ENCODE results near the gene ARL3.

Gene ARL3

GRCh38 chr10:102645741-102646609 lies 68.2 kb downstream of the ARL3 start:
- Histone ChIP-seq H3K4me3 (ENCODE audit: low read depth, low read length) (peak overlapping the region; percentile 85), H3K27me3 (ENCODE audit: insufficient read depth, low read depth, severe bottlenecking) (no peaks in the 10 kb centered on the region), H3K36me3 (peaks cover 16% of the 10 kb centered on the region), H3K9me3 (ENCODE audit: severe bottlenecking) (no peaks in the 10 kb centered on the region), H3K27ac (peak overlapping the region; percentile 95)
- no peak for TF ChIP-seq CTCF (IDR thresholded peaks at IDR 0.05; ENCODE audit: low read depth, low read length)
- peak; percentile 62 for DNase-seq

- H3K9me3 ChIP-seq (ENCODE audit: severe bottlenecking): no peaks in the 10 kb centered on the region
- TF ChIP-seq CTCF (IDR thresholded peaks at IDR 0.05; ENCODE audit: low read depth, low read length): no peak
- no peaks in the 10 kb centered on the region for H3K27me3 ChIP-seq (ENCODE audit: insufficient read depth, low read depth, severe bottlenecking)
- H3K27ac ChIP-seq: peak overlapping the region; percentile 95
- peaks cover 16% of the 10 kb centered on the region for H3K36me3 ChIP-seq
- peak overlapping the region; percentile 85 for H3K4me3 ChIP-seq (ENCODE audit: low read depth, low read length)
- DNase-seq: peak; percentile 24
Measured at GRCh38 chr10:102645388-102645740, 68.8 kb downstream of the ARL3 start.

GRCh38 chr10:102644646-102645387 lies 69.4 kb downstream of the ARL3 start:
- H3K9me3 ChIP-seq (ENCODE audit: severe bottlenecking): no peaks in the 10 kb centered on the region
- H3K36me3 ChIP-seq: peaks cover 16% of the 10 kb centered on the region
- peak; percentile 89 for DNase-seq
- H3K27ac ChIP-seq: peak overlapping the region; percentile 95
- peak; percentile 87 for TF ChIP-seq CTCF (IDR thresholded peaks at IDR 0.05; ENCODE audit: low read depth, low read length)
- no peaks in the 10 kb centered on the region for H3K27me3 ChIP-seq (ENCODE audit: insufficient read depth, low read depth, severe bottlenecking)
- peak overlapping the region; percentile 85 for H3K4me3 ChIP-seq (ENCODE audit: low read depth, low read length)

GRCh38 chr10:102644066-102644645 lies 70.0 kb downstream of the ARL3 start, which contains the start of gene TRIM8:
TSS of gene TRIM8 (plus strand) at chr10:102644479. CDS start at chr10:102644618, 139 bp downstream.
- H3K4me3 ChIP-seq (ENCODE audit: low read depth, low read length): peak within 1 kb of the TSS; percentile 85
- peak within 1 kb of the TSS; percentile 95 for H3K27ac ChIP-seq
- no peak for TF ChIP-seq CTCF (IDR thresholded peaks at IDR 0.05; ENCODE audit: low read depth, low read length)
- no peaks in the 10 kb centered on the region for H3K9me3 ChIP-seq (ENCODE audit: severe bottlenecking)
- H3K36me3 ChIP-seq: peaks cover 16% of the 10 kb centered on the region
- DNase-seq: peak; percentile 44
- no peaks in the 10 kb centered on the region for H3K27me3 ChIP-seq (ENCODE audit: insufficient read depth, low read depth, severe bottlenecking)

- no peaks in the 10 kb centered on the region for H3K27me3 ChIP-seq (ENCODE audit: insufficient read depth, low read depth, severe bottlenecking)
- peak; percentile 57 for DNase-seq
- peak overlapping the region; percentile 85 for H3K4me3 ChIP-seq (ENCODE audit: low read depth, low read length)
- no peaks in the 10 kb centered on the region for H3K9me3 ChIP-seq (ENCODE audit: severe bottlenecking)
- TF ChIP-seq CTCF (IDR thresholded peaks at IDR 0.05; ENCODE audit: low read depth, low read length): no peak
- H3K36me3 ChIP-seq: peaks cover 11% of the 10 kb centered on the region
- peak overlapping the region; percentile 95 for H3K27ac ChIP-seq
Measured at GRCh38 chr10:102643336-102644065, 70.7 kb downstream of the ARL3 start.

All from WERI-Rb-1 (cell line).